ENCODE results near the gene ETV4. TPM values are rescaled to one million over a fixed set of nuclear protein-coding genes. Genes with fewer than 3 reads are reported as not detected.
A peak's percentile ranks its signal among the peaks of the same experiment; 100 is the strongest.

ETV4 gene
- total and polyA plus RNA-seq, 2 of the 13 experiments (the other 11 are each of a cell fraction or from before 2014, with no cell fraction given) = 128 to 330 TPM

DNA sequence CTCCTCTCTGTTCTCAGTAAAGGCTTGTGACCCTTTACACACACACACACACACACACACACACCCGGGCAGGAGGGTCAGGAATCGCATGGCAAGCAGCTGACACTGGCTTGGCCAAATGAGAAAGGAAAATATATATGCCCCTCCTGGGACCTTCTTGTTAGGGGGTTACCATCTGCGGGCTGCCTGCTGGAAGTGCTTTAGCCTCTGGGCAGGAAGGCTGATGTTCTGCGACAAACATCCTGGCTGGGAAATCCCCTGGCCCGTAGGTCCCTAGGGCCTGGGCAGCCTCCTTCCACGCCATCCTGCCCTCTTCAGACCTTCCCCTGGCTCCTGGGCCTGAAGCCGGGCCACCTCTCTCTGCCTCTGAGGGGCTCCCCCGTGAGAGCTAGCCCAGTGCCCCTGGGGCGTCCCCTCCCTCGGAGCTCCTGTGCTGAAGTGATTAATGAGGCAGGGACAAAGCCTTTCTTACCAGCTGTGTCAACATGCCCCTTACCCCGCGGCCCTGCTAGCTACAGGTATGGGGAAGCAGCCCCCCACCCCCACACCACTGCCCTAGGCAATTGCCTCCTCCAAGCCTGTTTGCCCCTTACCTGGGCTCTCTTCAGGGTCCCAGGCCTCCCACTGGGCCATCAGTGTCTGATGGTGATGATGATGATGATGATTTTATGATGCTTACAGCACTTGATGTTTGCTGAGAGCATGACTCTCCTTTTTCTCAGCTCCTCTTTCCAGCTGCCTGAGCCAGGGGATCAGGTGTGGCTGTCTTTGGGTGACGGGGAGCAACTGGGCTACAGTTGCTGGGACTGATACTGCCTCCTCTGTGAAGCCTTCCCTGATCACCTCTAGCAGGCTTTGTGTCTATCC, 32.8 kb upstream of the ETV4 start (continued):
- TF ChIP-seq, protein P1, sequence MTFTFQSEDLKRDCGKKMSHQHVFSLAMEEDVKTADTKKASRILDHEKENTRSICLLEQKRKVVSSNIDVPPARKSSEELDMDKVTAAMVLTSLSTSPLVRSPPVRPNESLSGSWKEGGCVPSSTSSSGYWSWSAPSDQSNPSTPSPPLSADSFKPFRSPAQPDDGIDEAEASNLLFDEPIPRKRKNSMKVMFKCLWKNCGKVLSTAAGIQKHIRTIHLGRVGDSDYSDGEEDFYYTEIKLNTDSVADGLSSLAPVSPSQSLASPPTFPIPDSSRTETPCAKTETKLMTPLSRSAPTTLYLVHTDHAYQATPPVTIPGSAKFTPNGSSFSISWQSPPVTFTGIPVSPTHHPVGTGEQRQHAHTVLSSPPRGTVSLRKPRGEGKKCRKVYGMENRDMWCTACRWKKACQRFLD (CRISPR knock-in tag; IDR thresholded peaks at IDR 0.05; ENCODE audit: borderline replicate concordance) = no peak
- TF ChIP-seq ZNF234 (CRISPR knock-in tag; conservative IDR thresholded peaks at IDR 0.05) (no peak), PAX8 (CRISPR knock-in tag; IDR thresholded peaks at IDR 0.05; ENCODE audit: borderline replicate concordance) (no peak), GFI1 (CRISPR knock-in tag; IDR thresholded peaks at IDR 0.05; ENCODE audit: borderline replicate concordance) (no peak), PAF1 (CRISPR knock-in tag; IDR thresholded peaks at IDR 0.05) (no peak), ZSCAN12 (CRISPR knock-in tag; IDR thresholded peaks at IDR 0.05) (no peak), ZNF766 (CRISPR knock-in tag; IDR thresholded peaks at IDR 0.05; ENCODE audit: borderline replicate concordance) (no peak), ZNF672 (CRISPR knock-in tag; IDR thresholded peaks at IDR 0.05) (no peak), TGIF2 (CRISPR knock-in tag; IDR thresholded peaks at IDR 0.05) (no peak), ZBTB7B (CRISPR knock-in tag; IDR thresholded peaks at IDR 0.05) (peak; percentile 80; the same call in 1 of the 2 replicates), NR2F2 (IDR thresholded peaks at IDR 0.05; ENCODE audit: borderline replicate concordance, low read depth) (0 out of 2 replicates have a peak, but pooled peaks have one; percentile 42), NCOA5 (CRISPR knock-in tag; IDR thresholded peaks at IDR 0.05) (no peak), ZNF780A (CRISPR knock-in tag; IDR thresholded peaks at IDR 0.05) (no peak)
- TF ChIP-seq, protein P2, sequence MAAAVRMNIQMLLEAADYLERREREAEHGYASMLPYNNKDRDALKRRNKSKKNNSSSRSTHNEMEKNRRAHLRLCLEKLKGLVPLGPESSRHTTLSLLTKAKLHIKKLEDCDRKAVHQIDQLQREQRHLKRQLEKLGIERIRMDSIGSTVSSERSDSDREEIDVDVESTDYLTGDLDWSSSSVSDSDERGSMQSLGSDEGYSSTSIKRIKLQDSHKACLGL (CRISPR knock-in tag; IDR thresholded peaks at IDR 0.05) = no peak
- TF ChIP-seq, protein P3, sequence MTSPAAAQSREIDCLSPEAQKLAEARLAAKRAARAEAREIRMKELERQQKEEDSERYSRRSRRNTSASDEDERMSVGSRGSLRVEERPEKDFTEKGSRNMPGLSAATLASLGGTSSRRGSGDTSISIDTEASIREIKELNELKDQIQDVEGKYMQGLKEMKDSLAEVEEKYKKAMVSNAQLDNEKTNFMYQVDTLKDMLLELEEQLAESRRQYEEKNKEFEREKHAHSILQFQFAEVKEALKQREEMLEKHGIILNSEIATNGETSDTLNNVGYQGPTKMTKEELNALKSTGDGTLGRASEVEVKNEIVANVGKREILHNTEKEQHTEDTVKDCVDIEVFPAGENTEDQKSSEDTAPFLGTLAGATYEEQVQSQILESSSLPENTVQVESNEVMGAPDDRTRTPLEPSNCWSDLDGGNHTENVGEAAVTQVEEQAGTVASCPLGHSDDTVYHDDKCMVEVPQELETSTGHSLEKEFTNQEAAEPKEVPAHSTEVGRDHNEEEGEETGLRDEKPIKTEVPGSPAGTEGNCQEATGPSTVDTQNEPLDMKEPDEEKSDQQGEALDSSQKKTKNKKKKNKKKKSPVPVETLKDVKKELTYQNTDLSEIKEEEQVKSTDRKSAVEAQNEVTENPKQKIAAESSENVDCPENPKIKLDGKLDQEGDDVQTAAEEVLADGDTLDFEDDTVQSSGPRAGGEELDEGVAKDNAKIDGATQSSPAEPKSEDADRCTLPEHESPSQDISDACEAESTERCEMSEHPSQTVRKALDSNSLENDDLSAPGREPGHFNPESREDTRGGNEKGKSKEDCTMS (CRISPR knock-in tag; conservative IDR thresholded peaks at IDR 0.05) = no peak
- TF ChIP-seq, protein P4, sequence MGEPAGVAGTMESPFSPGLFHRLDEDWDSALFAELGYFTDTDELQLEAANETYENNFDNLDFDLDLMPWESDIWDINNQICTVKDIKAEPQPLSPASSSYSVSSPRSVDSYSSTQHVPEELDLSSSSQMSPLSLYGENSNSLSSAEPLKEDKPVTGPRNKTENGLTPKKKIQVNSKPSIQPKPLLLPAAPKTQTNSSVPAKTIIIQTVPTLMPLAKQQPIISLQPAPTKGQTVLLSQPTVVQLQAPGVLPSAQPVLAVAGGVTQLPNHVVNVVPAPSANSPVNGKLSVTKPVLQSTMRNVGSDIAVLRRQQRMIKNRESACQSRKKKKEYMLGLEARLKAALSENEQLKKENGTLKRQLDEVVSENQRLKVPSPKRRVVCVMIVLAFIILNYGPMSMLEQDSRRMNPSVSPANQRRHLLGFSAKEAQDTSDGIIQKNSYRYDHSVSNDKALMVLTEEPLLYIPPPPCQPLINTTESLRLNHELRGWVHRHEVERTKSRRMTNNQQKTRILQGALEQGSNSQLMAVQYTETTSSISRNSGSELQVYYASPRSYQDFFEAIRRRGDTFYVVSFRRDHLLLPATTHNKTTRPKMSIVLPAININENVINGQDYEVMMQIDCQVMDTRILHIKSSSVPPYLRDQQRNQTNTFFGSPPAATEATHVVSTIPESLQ (CRISPR knock-in tag; conservative IDR thresholded peaks at IDR 0.05) = no peak
- TF ChIP-seq, protein P5, sequence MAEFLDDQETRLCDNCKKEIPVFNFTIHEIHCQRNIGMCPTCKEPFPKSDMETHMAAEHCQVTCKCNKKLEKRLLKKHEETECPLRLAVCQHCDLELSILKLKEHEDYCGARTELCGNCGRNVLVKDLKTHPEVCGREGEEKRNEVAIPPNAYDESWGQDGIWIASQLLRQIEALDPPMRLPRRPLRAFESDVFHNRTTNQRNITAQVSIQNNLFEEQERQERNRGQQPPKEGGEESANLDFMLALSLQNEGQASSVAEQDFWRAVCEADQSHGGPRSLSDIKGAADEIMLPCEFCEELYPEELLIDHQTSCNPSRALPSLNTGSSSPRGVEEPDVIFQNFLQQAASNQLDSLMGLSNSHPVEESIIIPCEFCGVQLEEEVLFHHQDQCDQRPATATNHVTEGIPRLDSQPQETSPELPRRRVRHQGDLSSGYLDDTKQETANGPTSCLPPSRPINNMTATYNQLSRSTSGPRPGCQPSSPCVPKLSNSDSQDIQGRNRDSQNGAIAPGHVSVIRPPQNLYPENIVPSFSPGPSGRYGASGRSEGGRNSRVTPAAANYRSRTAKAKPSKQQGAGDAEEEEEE (CRISPR knock-in tag; IDR thresholded peaks at IDR 0.05; ENCODE audit: borderline replicate concordance) = no peak
- TF ChIP-seq, protein P6, sequence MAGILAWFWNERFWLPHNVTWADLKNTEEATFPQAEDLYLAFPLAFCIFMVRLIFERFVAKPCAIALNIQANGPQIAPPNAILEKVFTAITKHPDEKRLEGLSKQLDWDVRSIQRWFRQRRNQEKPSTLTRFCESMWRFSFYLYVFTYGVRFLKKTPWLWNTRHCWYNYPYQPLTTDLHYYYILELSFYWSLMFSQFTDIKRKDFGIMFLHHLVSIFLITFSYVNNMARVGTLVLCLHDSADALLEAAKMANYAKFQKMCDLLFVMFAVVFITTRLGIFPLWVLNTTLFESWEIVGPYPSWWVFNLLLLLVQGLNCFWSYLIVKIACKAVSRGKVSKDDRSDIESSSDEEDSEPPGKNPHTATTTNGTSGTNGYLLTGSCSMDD (CRISPR knock-in tag; IDR thresholded peaks at IDR 0.05) = no peak
- TF ChIP-seq, protein P7, sequence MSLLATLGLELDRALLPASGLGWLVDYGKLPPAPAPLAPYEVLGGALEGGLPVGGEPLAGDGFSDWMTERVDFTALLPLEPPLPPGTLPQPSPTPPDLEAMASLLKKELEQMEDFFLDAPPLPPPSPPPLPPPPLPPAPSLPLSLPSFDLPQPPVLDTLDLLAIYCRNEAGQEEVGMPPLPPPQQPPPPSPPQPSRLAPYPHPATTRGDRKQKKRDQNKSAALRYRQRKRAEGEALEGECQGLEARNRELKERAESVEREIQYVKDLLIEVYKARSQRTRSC (CRISPR knock-in tag; IDR thresholded peaks at IDR 0.05; ENCODE audit: low read depth) = no peak
